D341Med (cell line): Measurements from ENCODE around the gene TTC28.
A peak's percentile ranks its signal among the peaks of the same experiment; 100 is the strongest.
"Not testable (repeated sequence)": the region's sequence is repeated elsewhere in the genome, so short reads cannot be mapped to it uniquely, and the experiment has no call there.

ENCODE experiments used
- DNase-seq: peaks from one replicate; pipeline ENCODE4 v3.0.0; 2012; ENCODE audit warnings: low spot score

Gene TTC28

DNA sequence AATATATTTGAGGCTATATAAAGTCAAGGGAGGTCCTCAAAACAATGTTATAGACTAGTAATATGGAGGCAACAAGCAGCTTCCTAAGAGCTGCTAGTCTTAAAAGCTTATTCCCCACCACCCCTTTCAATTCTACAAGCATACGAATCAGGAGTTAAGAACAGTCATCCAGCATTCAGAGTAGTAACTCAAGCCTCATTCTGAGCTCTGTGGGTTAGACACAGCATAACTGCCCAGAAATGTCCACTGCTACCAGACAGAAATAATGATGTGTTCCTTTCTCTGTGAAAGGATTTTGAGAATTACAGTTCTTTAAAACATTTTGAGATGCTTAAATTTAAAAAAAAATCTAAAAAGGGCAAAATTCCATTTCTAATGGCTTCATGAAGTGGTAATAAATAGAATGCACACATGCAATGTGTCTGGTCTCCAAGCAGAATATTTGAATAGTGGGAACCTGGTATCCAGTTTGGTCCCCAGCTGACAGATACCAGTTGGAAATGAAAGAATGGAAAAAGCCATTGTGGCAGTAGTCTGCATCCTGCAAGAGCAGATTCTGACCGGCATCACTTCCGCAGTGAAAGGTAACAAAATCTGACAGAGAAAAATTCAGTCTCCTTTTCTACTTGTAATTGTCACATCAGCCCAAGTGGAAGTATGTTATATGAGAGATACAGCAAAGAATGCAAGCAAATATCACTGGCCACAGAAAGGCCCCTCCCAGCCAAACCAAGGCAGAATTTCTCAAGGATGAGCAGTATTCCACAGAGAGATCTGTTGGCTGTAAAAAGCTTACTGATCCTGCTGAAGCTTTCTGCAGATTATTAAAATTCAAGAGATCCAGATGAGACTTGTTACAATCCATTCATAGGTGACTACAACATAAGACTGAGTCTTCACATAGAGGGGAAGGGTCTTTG, 449.8 kb downstream of the TTC28 start:
- no peak for DNase-seq

- DNase-seq: no peak
Observed at GRCh38 chr22:28223826-28224225, 455.8 kb downstream of the TTC28 start.

- DNase-seq: no peak
Observed at GRCh38 chr22:28222976-28223745, 456.5 kb downstream of the TTC28 start.

DNA sequence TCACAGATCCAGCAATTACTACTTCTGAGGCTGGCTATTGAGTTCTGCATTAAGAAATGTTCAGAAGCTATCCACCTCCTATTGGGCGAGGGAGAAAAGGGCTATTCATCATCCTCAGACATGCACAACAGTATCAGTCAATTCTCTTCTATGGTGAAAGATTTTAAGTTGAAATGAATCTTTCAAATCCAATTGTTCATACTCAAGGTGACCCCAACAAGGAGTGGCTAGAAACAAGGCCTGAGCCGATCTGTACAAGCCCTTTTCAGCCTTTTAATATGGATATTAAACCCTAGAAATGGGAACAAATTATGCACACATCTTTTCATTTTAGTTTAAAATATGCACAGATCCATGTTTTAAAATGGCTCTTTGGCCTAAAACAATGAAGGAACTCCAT, 457.1 kb downstream of the TTC28 start:
- no peak for DNase-seq

DNA sequence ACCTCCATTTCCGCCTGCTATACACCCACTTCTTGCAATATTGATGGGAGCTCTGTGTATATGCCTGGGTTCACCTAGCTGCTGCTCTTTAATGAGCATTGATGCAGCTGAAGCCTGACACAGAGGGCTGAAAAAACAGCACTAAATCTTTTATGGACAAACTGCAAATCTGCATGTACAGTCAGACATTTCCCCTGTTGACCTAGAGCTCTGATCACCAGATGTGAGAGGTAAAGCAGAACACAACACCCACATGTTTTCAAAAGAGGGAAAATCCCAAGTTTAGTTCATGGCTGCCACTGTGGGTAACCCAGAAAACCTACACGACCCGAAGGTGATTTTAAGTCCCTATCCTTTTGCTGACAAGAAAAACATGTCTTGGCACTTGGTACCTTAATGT, 457.6 kb downstream of the TTC28 start:
- DNase-seq: no peak

- no peak for DNase-seq
Observed at GRCh38 chr22:28220626-28221363, 458.8 kb downstream of the TTC28 start.

- DNase-seq: no peak
Observed at GRCh38 chr22:28217277-28217676, 462.4 kb downstream of the TTC28 start.

GRCh38 chr22:28214750-28215149, 464.9 kb downstream of the TTC28 start:
- not testable (repeated sequence) for DNase-seq

DNA sequence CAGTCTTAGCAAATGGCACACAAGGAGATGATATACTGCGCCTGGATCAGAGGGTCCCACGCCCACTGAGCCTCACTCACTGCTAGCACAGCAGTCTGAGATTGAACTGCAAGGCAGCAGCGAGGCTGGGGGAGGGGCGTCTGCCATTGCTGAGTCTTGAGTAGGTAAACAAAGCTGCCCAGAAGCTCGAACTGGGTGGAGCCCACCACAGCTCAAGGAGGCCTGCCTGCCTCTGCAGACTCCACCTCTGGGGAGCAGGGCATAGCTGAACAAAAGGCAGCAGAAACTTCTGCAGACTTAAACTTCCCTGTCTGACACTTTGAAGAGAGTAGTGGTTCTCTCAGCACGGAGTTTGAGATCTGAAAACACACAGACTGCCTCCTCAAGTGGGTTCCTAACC, 470.2 kb downstream of the TTC28 start:
- DNase-seq: not testable (repeated sequence)

DNA sequence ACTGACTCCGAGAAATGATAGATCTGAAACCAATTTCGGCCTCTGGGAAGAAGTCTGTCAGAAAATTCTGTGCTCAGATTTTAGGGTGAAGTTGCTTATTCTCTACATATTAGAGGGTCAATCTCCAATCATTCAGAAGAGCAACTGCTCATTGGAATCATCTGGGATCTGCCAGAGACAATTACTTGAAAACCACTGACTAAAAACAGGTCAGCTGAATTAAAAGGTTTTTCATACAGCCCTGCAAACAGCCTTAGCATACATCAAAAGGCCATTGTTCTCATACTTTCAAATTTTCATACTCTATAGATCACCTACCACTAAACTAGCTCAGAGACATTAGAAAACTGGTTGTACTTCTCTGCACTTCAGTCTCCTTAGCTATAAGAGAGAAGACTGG, 470.9 kb downstream of the TTC28 start:
- DNase-seq: no peak

GRCh38 chr22:28208036-28208435, 471.6 kb downstream of the TTC28 start:
- DNase-seq: no peak

DNA sequence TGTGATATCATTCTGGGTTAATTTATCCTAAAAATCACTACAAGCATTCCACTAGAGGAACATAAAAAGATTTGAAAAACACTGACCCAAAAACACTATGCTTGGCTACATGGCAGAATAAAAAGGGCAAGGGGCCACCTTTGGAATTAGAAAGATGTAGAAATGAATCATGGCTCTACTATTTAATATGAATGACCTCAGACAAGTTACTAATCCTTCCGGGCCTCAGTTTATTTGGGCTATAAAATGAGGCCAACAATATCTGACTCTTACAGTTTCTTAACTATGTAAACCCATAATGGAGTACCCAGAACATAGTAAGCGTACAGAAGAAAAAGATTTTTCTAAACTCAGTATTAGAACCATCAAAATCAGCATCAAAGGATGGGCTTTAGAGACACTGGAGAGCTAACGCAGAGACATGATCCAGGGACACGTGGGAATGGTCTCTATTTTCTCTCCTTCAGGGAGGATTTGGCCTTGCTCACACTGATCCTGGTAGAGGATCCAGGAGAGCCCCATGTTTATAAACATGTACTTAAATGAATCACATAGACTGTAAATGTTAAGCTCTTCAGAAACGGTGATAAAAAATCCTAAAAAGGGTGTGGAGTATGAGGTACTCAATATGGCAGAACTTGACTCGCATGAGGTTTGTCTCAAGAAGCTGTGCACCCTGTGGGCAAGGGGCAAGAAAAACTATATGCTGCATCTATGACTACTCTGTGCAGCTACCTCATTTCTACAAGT, 472.2 kb downstream of the TTC28 start:
- DNase-seq: no peak

- no peak for DNase-seq
Observed at GRCh38 chr22:28205926-28206325, 473.7 kb downstream of the TTC28 start.

DNA sequence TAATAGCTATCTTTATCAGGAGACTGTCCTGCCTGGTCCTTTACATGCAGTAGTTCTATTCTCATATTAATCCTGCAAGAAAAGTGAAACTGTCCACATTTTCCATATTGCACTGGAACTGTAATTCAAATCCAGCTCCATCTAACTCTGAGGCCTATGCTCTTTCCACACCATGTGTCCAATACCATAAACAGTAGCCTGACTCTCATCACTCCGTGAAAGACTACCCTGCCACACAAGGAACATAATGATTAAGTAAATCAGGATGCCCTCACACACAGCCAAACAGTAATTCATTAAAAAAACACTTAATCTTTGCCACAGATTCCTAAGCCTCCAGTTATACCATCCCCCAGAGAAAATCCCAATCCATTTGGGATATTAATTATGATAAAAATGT, 475.3 kb downstream of the TTC28 start:
- DNase-seq: peak; percentile 29

DNA sequence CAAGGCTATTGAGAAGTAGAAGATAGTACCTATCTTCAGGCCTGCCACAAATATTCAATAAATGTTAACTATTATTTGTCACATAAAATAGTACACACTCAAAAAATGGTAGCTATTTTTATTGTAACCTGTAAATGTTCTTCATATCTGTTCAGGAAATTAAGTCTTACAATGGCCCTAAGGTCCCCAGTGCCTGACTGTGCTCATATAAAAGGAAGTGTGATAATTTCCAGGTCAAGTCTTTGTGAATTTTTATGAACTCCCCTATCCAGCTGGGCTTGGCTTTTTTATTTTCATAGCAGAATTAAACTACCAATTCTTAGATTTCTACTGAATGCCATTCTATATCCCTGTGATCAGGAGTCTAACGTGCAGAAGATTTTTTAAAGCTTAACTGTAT, 476.4 kb downstream of the TTC28 start:
- DNase-seq: no peak

DNA sequence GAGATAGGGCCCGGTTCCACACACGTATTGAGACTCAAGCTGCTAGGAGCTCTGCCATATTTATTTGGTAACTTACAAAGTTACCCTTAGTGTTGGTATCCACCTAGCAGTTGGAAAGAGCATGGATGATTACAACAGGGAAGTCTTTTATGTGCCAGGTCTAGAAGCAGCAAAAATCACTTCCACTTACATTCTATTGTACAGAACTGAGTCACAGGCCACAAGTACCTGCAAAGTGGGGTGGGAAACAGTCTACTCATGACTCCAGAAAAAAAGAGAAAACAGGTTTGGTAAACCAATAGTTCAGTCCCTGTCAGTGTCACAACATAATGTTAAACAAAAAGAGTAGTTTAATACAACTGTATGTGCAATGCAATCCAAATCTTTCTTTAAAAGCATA, 480.9 kb downstream of the TTC28 start:
- DNase-seq: no peak

- DNase-seq: not testable (repeated sequence)
Observed at GRCh38 chr22:28191571-28191970, 488.1 kb downstream of the TTC28 start.

- no peak for DNase-seq
Observed at GRCh38 chr22:28188178-28188879, 491.3 kb downstream of the TTC28 start.

GRCh38 chr22:28187612-28188011, 492.0 kb downstream of the TTC28 start:
- DNase-seq: peak; percentile 50

- no peak for DNase-seq
Observed at GRCh38 chr22:28186641-28187040, 493.0 kb downstream of the TTC28 start.

- no peak for DNase-seq
Observed at GRCh38 chr22:28185130-28185529, 494.5 kb downstream of the TTC28 start.
